ENCODE measurements around the gene USHBP1. TPM values are rescaled to one million over a fixed set of nuclear protein-coding genes. Genes with fewer than 3 reads are reported as not detected.

The USHBP1 gene
- total RNA-seq, 1 experiment from 2014 or later = 0.15 TPM

DNA sequence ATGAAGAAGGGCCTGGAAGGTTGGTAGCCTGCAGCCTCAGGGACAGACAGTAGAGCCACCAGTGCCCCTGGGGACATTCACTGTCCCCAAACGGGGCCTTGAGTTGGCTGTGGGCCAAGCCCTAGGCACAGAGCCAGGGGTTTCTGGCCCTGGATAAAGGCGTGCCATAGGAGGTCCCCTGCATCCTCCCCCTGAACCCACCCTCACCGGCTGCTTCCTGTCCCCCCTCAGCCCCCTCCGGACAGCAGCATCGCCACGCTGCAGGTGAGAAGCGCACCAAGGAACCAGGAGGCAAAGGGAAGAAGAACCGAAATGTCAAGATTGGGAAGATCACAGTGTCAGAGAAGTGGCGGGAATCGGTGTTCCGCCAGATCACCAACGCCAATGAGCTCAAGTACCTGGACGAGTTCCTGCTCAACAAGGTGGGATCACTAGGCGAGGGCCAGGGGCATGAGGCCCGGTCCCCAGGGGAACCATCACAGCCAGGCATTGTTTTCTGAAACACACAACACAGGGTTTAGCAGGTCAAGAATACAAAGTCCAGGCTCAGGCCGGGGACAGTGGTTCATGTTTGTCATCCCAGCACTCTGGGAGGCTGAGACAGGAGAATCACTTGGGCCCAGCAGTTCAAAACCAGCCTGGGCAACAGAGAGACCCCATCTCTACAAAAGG, 64.0 kb downstream of the USHBP1 start:
- intact Hi-C loops (cut with micrococcal nuclease) = no loop called here
- BruUV-seq (replicated peaks) = no TSS peak
- Histone ChIP-seq H2AFZ (ENCODE audit: low read depth, low read length, poor library complexity, severe bottlenecking) (no peak overlapping the region), H3K79me2 (ENCODE audit: insufficient read depth, low read length) (no peaks in the 10 kb centered on the region), H3K4me2 (ENCODE audit: low read length) (no peak overlapping the region), H3K36me3 (ENCODE audit: control insufficient read depth in 1 of 2, insufficient read depth in 2 of 2, low read length in 2 of 2) (peaks cover 17 to 22% of the 10 kb centered on the region in 2 experiments; a peak in 3 of 4 replicates), H3K9me3 (ENCODE audit: control insufficient read depth in 1 of 2, insufficient read depth in 1 of 2, low read depth in 1 of 2, low read length in 2 of 2) (no peaks in the 10 kb centered on the region), H3K9ac (ENCODE audit: low read length) (no peak overlapping the region), H4K20me1 (ENCODE audit: insufficient read depth) (no peaks in the 10 kb centered on the region), H3K27me3 (ENCODE audit: insufficient read depth, low read length) (no peaks in the 10 kb centered on the region), H3K27ac (ENCODE audit: low read depth, low read length) (no peak overlapping the region), H3K4me1 (ENCODE audit: control insufficient read depth in 1 of 2, insufficient read depth in 2 of 2, low read length in 2 of 2) (0 out of 4 replicates have a peak, but pooled peaks cover 0 to 3% of the 10 kb centered on the region in 2 experiments), H3K9me2 (ENCODE audit: insufficient read depth) (no peaks in the 10 kb centered on the region), H3K4me3 (replicated peaks in 1 of 2; ENCODE audit: low read depth in 1 of 2, low read length in 2 of 2) (no peak overlapping the region)
- ChIA-PET CTCF (no interaction called here), RAD21 (ENCODE audit: low non-redundant PET in 1 of 2, low total read pairs in 2 of 2, uncharacterized antibody in 2 of 2, unreplicated experiment in 2 of 2) (no interaction called here), POLR2A (no interaction called here)
- TF ChIP-seq EZH2 (IDR thresholded peaks at IDR 0.05) = no peak
- no peak for TF ChIP-seq ZNF274 (IDR thresholded peaks at IDR 0.05; ENCODE audit: low read depth, low read length)
- TF ChIP-seq, protein P1, sequence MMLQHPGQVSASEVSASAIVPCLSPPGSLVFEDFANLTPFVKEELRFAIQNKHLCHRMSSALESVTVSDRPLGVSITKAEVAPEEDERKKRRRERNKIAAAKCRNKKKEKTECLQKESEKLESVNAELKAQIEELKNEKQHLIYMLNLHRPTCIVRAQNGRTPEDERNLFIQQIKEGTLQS (IDR thresholded peaks at IDR 0.05) = no peak
- no peak for TF ChIP-seq ZFX (IDR thresholded peaks at IDR 0.05)
- no peak for TF ChIP-seq RAD21 (IDR thresholded peaks at IDR 0.05; ENCODE audit: low read depth)
- no peak for TF ChIP-seq TCF7L2 (IDR thresholded peaks at IDR 0.05; ENCODE audit: borderline replicate concordance, extremely low read depth, insufficient read depth, insufficient read length)
- no peak for TF ChIP-seq SRF (IDR thresholded peaks at IDR 0.05; ENCODE audit: low read depth)
- no peak for TF ChIP-seq JUND (IDR thresholded peaks at IDR 0.05)
- TF ChIP-seq, protein P2, sequence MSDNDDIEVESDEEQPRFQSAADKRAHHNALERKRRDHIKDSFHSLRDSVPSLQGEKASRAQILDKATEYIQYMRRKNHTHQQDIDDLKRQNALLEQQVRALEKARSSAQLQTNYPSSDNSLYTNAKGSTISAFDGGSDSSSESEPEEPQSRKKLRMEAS (IDR thresholded peaks at IDR 0.05) = no peak
- no peak for TF ChIP-seq POLR2AphosphoS5 (IDR thresholded peaks at IDR 0.05; ENCODE audit: low read depth, low read length)
- no peak for TF ChIP-seq YY1 (IDR thresholded peaks at IDR 0.05; ENCODE audit: extremely low read depth, insufficient replicate concordance, low read depth, low read length)
- no peak for TF ChIP-seq ELF1 (IDR thresholded peaks at IDR 0.05; ENCODE audit: borderline replicate concordance, low read depth)
- TF ChIP-seq, protein P3, sequence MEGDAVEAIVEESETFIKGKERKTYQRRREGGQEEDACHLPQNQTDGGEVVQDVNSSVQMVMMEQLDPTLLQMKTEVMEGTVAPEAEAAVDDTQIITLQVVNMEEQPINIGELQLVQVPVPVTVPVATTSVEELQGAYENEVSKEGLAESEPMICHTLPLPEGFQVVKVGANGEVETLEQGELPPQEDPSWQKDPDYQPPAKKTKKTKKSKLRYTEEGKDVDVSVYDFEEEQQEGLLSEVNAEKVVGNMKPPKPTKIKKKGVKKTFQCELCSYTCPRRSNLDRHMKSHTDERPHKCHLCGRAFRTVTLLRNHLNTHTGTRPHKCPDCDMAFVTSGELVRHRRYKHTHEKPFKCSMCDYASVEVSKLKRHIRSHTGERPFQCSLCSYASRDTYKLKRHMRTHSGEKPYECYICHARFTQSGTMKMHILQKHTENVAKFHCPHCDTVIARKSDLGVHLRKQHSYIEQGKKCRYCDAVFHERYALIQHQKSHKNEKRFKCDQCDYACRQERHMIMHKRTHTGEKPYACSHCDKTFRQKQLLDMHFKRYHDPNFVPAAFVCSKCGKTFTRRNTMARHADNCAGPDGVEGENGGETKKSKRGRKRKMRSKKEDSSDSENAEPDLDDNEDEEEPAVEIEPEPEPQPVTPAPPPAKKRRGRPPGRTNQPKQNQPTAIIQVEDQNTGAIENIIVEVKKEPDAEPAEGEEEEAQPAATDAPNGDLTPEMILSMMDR (IDR thresholded peaks at IDR 0.05 in 2 of 3, conservative IDR thresholded peaks at IDR 0.05 in 1 of 3; ENCODE audit: borderline replicate concordance in 1 of 3, insufficient read depth in 1 of 3, low read depth in 2 of 3, low read length in 2 of 3) = no peak
- no peak for ATAC-seq
- no peak for DNase-seq (ENCODE audit: low read depth, low spot score)

Other genes starting within 250 kb of the USHBP1 start
- 0.20 TPM for gene CPAMD8, start 237.9 kb downstream of the USHBP1 start, total RNA-seq (2021; ENCODE audit: unreplicated experiment)
- gene HAUS8, start 189.3 kb downstream of the USHBP1 start, total RNA-seq (2021; ENCODE audit: unreplicated experiment) = 23.6 TPM
- 74.6 TPM for gene MYO9B, start 189.0 kb downstream of the USHBP1 start, total RNA-seq (2021; ENCODE audit: unreplicated experiment)
- 27.5 TPM for gene USE1, start 49.4 kb downstream of the USHBP1 start, total RNA-seq (2021; ENCODE audit: unreplicated experiment)
- 39.8 TPM for gene OCEL1, start 38.5 kb downstream of the USHBP1 start, total RNA-seq (2021; ENCODE audit: unreplicated experiment)
- 88.0 TPM for gene NR2F6, start 18.8 kb downstream of the USHBP1 start, total RNA-seq (2021; ENCODE audit: unreplicated experiment)
- gene BABAM1, start 2.7 kb upstream of the USHBP1 start, total RNA-seq (2021; ENCODE audit: unreplicated experiment) = 93.3 TPM
- 14.8 TPM for gene ANKLE1, start 17.2 kb upstream of the USHBP1 start, total RNA-seq (2021; ENCODE audit: unreplicated experiment)
- gene ABHD8, start 38.7 kb upstream of the USHBP1 start, total RNA-seq (2021; ENCODE audit: unreplicated experiment) = 5.2 TPM
- 114 TPM for gene MRPL34, start 41.1 kb upstream of the USHBP1 start, total RNA-seq (2021; ENCODE audit: unreplicated experiment)
- 68.6 TPM for gene DDA1, start 44.8 kb upstream of the USHBP1 start, total RNA-seq (2021; ENCODE audit: unreplicated experiment)
- gene ANO8, start 70.1 kb upstream of the USHBP1 start, total RNA-seq (2021; ENCODE audit: unreplicated experiment) = 22.9 TPM
- gene GTPBP3, start 72.8 kb upstream of the USHBP1 start, total RNA-seq (2021; ENCODE audit: unreplicated experiment) = 73.0 TPM
- 0.47 TPM for gene PLVAP, start 112.6 kb upstream of the USHBP1 start, total RNA-seq (2021; ENCODE audit: unreplicated experiment)
- gene CCDC194, start 129.5 kb upstream of the USHBP1 start, total RNA-seq (2021; ENCODE audit: unreplicated experiment) = not detected
- gene BST2, start 140.9 kb upstream of the USHBP1 start, total RNA-seq (2021; ENCODE audit: unreplicated experiment) = 5.4 TPM
- gene MVB12A, start 155.3 kb upstream of the USHBP1 start, total RNA-seq (2021; ENCODE audit: unreplicated experiment) = 91.7 TPM
- 3.4 TPM for gene TMEM221, start 183.9 kb upstream of the USHBP1 start, total RNA-seq (2021; ENCODE audit: unreplicated experiment)
- not detected for gene NXNL1, start 196.2 kb upstream of the USHBP1 start, total RNA-seq (2021; ENCODE audit: unreplicated experiment)
- 22.5 TPM for gene SLC27A1, start 205.8 kb upstream of the USHBP1 start, total RNA-seq (2021; ENCODE audit: unreplicated experiment)
- 68.5 TPM for gene PGLS, start 246.9 kb upstream of the USHBP1 start, total RNA-seq (2021; ENCODE audit: unreplicated experiment)

All from HCT116 (cell line).